ENCODE measurements around the gene FARP2.

FARP2 gene

DNA sequence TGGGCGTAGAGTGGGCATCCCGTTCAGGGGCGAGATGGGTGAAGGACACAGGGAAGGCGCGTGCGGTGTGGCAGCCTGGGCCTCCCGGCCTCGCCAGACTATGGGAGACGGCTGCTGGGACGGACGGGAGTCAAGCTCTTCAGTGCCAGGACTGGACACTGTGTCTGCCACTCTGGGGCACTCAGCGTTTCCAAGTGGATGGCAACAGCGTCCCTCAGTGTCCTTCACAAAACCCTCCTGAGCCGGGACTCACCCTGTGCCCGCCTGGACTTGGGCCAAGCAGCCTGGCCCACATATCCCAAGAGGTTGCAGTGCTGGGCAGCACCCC, 186.2 kb downstream of the FARP2 start:
- TF ChIP-seq, protein P1, sequence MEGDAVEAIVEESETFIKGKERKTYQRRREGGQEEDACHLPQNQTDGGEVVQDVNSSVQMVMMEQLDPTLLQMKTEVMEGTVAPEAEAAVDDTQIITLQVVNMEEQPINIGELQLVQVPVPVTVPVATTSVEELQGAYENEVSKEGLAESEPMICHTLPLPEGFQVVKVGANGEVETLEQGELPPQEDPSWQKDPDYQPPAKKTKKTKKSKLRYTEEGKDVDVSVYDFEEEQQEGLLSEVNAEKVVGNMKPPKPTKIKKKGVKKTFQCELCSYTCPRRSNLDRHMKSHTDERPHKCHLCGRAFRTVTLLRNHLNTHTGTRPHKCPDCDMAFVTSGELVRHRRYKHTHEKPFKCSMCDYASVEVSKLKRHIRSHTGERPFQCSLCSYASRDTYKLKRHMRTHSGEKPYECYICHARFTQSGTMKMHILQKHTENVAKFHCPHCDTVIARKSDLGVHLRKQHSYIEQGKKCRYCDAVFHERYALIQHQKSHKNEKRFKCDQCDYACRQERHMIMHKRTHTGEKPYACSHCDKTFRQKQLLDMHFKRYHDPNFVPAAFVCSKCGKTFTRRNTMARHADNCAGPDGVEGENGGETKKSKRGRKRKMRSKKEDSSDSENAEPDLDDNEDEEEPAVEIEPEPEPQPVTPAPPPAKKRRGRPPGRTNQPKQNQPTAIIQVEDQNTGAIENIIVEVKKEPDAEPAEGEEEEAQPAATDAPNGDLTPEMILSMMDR (IDR thresholded peaks at IDR 0.05), result no peak
- no peak for TF ChIP-seq ZFX (IDR thresholded peaks at IDR 0.05; ENCODE audit: borderline replicate concordance)
- no peak overlapping the region for H3K27ac ChIP-seq
